Naive thymus-derived CD4-positive, alpha-beta T cell (primary cell): ENCODE measurements around the gene CBX5. TPM values are rescaled to one million over a fixed set of nuclear protein-coding genes. Genes with fewer than 3 reads are reported as not detected.
A peak's percentile ranks its signal among the peaks of the same experiment; 100 is the strongest.

Experiments used
- ATAC-seq: fragments of 150-1000 bp; cut with Tn5 transposase; 2 replicates; pipeline ENCODE4 v1.10.0; 2021; ENCODE audit warnings: mild to moderate bottlenecking, moderate library complexity
- CTCF ChIA-PET: fragments of 350-600 bp; sonication (Branson Sonifier 250); formaldehyde crosslinking; loops from one replicate; lab custom pipeline; 2021; ENCODE audit warnings: antibody characterized with exemption; lab: Charles Lee
- POLR2A ChIA-PET: fragments of 350-600 bp; sonication (Branson Sonifier 250); formaldehyde crosslinking; loops from one replicate; lab custom pipeline; 2021; ENCODE audit warnings: antibody characterized with exemption, inconsistent platforms; lab: Charles Lee
- DNase-seq, 9 donors: peaks; one replicate each; pipeline versions ENCODE4 v3.0.0 to v3.0.0-alpha.2; 2020 to 2022; ENCODE audit warnings: mixed read lengths in 1 of 9
- H3K27ac ChIP-seq: one replicate; pipeline ENCODE4 v1.7.0; 2013; ENCODE audit warnings: mild to moderate bottlenecking, low read depth, low read length, moderate library complexity
- H3K27me3 ChIP-seq, 2 donors: one replicate each; pipeline ENCODE4 v1.7.0; 2013; ENCODE audit warnings: low read length in 2 of 2, mild to moderate bottlenecking in 2 of 2, moderate library complexity in 2 of 2; ENCODE audit not compliant: control insufficient read depth in 2 of 2, insufficient read depth in 2 of 2
- H3K36me3 ChIP-seq, 3 experiments: 1 replicate in 2 of 3; 2 replicates in 1 of 3; pipeline ENCODE4 v1.7.0; 2013; ENCODE audit warnings: low read length in 3 of 3, mild to moderate bottlenecking in 3 of 3, moderate library complexity in 1 of 3; ENCODE audit not compliant: insufficient read depth in 3 of 3, control insufficient read depth in 2 of 3
- H3K4me1 ChIP-seq, 2 donors: one replicate each; pipeline ENCODE4 v1.7.0; 2013; ENCODE audit warnings: low read length in 2 of 2, mild to moderate bottlenecking in 2 of 2, moderate library complexity in 1 of 2; ENCODE audit not compliant: control insufficient read depth in 2 of 2, insufficient read depth in 2 of 2
- H3K4me3 ChIP-seq: 2 replicates; pipeline ENCODE4 v1.7.0; 2013; ENCODE audit warnings: mild to moderate bottlenecking, low read length
- H3K9me3 ChIP-seq, 3 experiments: 1 replicate in 2 of 3; 2 replicates in 1 of 3; pipeline ENCODE4 v1.7.0; 2013; ENCODE audit warnings: low read length in 3 of 3; ENCODE audit not compliant: control insufficient read depth in 2 of 3
- H3K27ac Mint-ChIP-seq, 9 donors: one replicate each; pipeline ENCODE4 v1.8.0; 2020 to 2022; ENCODE audit warnings: mixed read lengths in 9 of 9, mild to moderate bottlenecking in 8 of 9, moderate library complexity in 5 of 9, inconsistent platforms in 2 of 9
- H3K27me3 Mint-ChIP-seq, 5 donors: one replicate each; pipeline ENCODE4 v1.8.0; 2021 to 2022; ENCODE audit warnings: mixed read lengths in 5 of 5, mild to moderate bottlenecking in 1 of 5
- H3K36me3 Mint-ChIP-seq, 5 donors: one replicate each; pipeline ENCODE4 v1.8.0; 2020 to 2022; ENCODE audit warnings: mixed read lengths in 5 of 5, mild to moderate bottlenecking in 3 of 5, inconsistent platforms in 1 of 5
- H3K4me1 Mint-ChIP-seq, 7 donors: one replicate each; pipeline ENCODE4 v1.8.0; 2020 to 2022; ENCODE audit warnings: mixed read lengths in 7 of 7, mild to moderate bottlenecking in 3 of 7, inconsistent platforms in 1 of 7
- H3K4me3 Mint-ChIP-seq, 10 donors: one replicate each; pipeline ENCODE4 v1.8.0; 2020 to 2022; ENCODE audit warnings: mild to moderate bottlenecking in 10 of 10, mixed read lengths in 10 of 10, moderate library complexity in 6 of 10, inconsistent platforms in 2 of 10
- H3K9me3 Mint-ChIP-seq, 11 donors: one replicate each; pipeline ENCODE4 v1.8.0; 2020 to 2022; ENCODE audit warnings: mixed read lengths in 11 of 11, mild to moderate bottlenecking in 4 of 11, inconsistent platforms in 1 of 11, moderate library complexity in 1 of 11
- intact Hi-C, 2 donors: fragments of 100-400 bp; cut with micrococcal nuclease; formaldehyde crosslinking; loops; one replicate each; pipeline ENCODE4 v1.15.1; 2023
- polyA plus RNA-seq, 2 donors: library from polyadenylated mRNA; unstranded; fragments of 300-500 nt; fragmentation: Illumina TruSeq; gene quantifications; one replicate each; pipeline ENCODE4 v1.2.3, GENCODE V29; 2021
- total RNA-seq, 6 experiments: library from RNA in 5 of 6; stranded (reverse) in 5 of 6; gene quantifications; 1 replicate in 5 of 6; 2 replicates in 1 of 6; pipeline ENCODE4 v1.2.3 and lab custom pipeline; 2021 to 2026

The CBX5 gene
- total and polyA plus RNA-seq, 7 experiments from 2014 or later, result 28.2 to 133 (median 51.9) TPM

- H3K9me3 ChIP-seq, result no peaks in the 10 kb centered on the region
- peaks cover 0 to under 1% (median 0%) of the 10 kb centered on the region in 5 donors for H3K36me3 Mint-ChIP-seq
- H3K36me3 ChIP-seq, result no peaks in the 10 kb centered on the region
- peaks cover 0 to 6% (median 2%) of the 10 kb centered on the region in 7 donors for H3K4me1 Mint-ChIP-seq
- POLR2A ChIA-PET, result no interaction called here
- H3K27ac Mint-ChIP-seq, result no peak overlapping the region
- peaks cover 6 to 14% of the 10 kb centered on the region in 2 donors for H3K27me3 ChIP-seq
- CTCF ChIA-PET, result interaction anchor here (1.9 to 6.3 kb wide), 2 partner anchors 11 to 198 kb away, joined by 13 to 71 read pairs; partner anchors contain the start of gene HOXC8
- no peak for ATAC-seq
- H3K4me3 ChIP-seq, result no peak overlapping the region
- no peak overlapping the region for H3K27ac ChIP-seq
- H3K4me3 Mint-ChIP-seq, result no peak overlapping the region
- intact Hi-C loops, result no loop called here
- H3K9me3 Mint-ChIP-seq, result no peaks in the 10 kb centered on the region
- H3K27me3 Mint-ChIP-seq, result peaks cover 50 to 69% (median 53%) of the 10 kb centered on the region in 5 donors
- H3K4me1 ChIP-seq, result no peaks in the 10 kb centered on the region
- DNase-seq, result no peak
Observed at GRCh38 chr12:54204316-54204715, 75.6 kb downstream of the CBX5 start.

DNA sequence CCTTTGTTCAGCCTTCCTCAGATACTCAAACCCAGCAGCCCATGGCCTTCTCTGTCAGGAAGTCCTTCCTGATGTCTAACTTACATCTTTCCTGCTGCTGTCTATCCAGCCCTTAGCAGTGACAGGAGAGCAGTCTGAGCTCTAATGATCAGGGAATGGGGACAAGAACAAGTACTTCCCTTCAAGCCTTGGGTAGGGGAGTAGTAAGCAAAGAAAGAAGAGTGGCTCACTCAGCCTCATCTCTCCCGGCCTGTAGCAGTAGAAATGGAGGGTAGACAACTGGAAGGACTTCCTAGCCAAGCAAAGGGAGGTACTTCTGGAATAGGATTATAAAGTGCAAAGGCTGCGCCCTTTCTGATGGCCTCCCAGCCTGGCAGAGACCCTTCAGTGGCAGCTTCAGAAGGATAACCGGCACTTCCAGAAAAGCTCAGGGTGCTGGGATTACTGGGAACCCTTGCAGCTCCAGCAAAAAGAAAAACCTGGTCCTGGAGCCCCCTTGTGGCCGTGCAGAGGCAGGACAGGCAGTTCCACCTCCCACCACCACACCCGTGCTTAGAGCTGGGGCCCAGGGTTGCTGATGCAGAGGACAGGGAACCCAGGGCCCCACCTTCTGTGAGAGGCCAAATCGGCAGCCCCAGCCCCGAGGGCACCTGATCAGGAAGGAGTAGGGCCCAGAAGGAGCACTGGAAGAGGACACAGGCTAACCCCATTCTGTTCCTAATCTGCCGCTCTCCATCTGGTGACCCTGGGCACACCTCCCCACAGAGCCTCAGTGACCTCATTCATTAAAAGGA is 78.7 kb downstream of the CBX5 start:
- POLR2A ChIA-PET, result interaction anchor here (0.7 to 0.9 kb wide), 3 partner anchors 10 to 184 kb away, joined by 3 to 4 read pairs (median 3); no protein-coding TSS in a partner anchor
- no peak overlapping the region for H3K27ac Mint-ChIP-seq
- peak; percentile 94 for ATAC-seq

GRCh38 chr12:54200412-54200811 is 79.5 kb downstream of the CBX5 start:
- H3K27ac ChIP-seq, result no peak overlapping the region
- DNase-seq, result no peak
- H3K4me1 ChIP-seq, result no peaks in the 10 kb centered on the region
- Mint-ChIP-seq H3K36me3 (peaks cover 0 to 4% (median 0%) of the 10 kb centered on the region in 5 donors), H3K4me3 (no peak overlapping the region), H3K27me3 (peaks cover 71 to 81% (median 77%) of the 10 kb centered on the region in 5 donors), H3K4me1 (peaks cover 0 to 6% (median 0%) of the 10 kb centered on the region in 7 donors), H3K9me3 (no peaks in the 10 kb centered on the region), H3K27ac (no peak overlapping the region)
- ATAC-seq, result no peak
- peaks cover 6 to 16% of the 10 kb centered on the region in 2 donors for H3K27me3 ChIP-seq
- no peaks in the 10 kb centered on the region for H3K36me3 ChIP-seq
- intact Hi-C loops, result loop anchor here in 1 of 2 donors (2.0 kb wide), 1 partner anchor 168 kb away; the partner anchor contains the start of gene HOXC5
- ChIA-PET POLR2A (no interaction called here), CTCF (interaction anchor here (1.0 to 3.3 kb wide), 9 partner anchors 9 to 194 kb away, joined by 3 to 37 read pairs (median 6); partner anchors contain the start of genes HOXC5 and HOXC8)
- no peak overlapping the region for H3K4me3 ChIP-seq
- H3K9me3 ChIP-seq, result no peaks in the 10 kb centered on the region

More for the DNA sequence above, 78.7 kb downstream of the CBX5 start:
- DNase-seq, result peak; percentile 45 to 70 (median 59)
- Histone ChIP-seq H3K4me1 (no peaks in the 10 kb centered on the region), H3K36me3 (no peaks in the 10 kb centered on the region), H3K27ac (no peak overlapping the region), H3K4me3 (no peak overlapping the region), H3K27me3 (peaks cover 6 to 16% of the 10 kb centered on the region in 2 donors), H3K9me3 (no peaks in the 10 kb centered on the region)
- intact Hi-C loops, result loop anchor here (1.0 to 2.0 kb wide), 5 partner anchors 10 to 195 kb away; partner anchors contain the start of gene HOXC5 (in 1 of the 2)
- CTCF ChIA-PET, result interaction anchor here (0.7 to 3.3 kb wide), 18 partner anchors 9 to 1122 kb away, joined by 3 to 37 read pairs (median 4); partner anchors contain the start of genes HOXC5, HOXC8 and SPRYD3
- peaks cover 0 to 4% (median 0%) of the 10 kb centered on the region in 5 donors for H3K36me3 Mint-ChIP-seq
- no peaks in the 10 kb centered on the region for H3K9me3 Mint-ChIP-seq
- H3K4me3 Mint-ChIP-seq, result no peak overlapping the region
- H3K27me3 Mint-ChIP-seq, result peaks cover 70 to 81% (median 73%) of the 10 kb centered on the region in 5 donors
- H3K4me1 Mint-ChIP-seq, result no peaks in the 10 kb centered on the region

DNA sequence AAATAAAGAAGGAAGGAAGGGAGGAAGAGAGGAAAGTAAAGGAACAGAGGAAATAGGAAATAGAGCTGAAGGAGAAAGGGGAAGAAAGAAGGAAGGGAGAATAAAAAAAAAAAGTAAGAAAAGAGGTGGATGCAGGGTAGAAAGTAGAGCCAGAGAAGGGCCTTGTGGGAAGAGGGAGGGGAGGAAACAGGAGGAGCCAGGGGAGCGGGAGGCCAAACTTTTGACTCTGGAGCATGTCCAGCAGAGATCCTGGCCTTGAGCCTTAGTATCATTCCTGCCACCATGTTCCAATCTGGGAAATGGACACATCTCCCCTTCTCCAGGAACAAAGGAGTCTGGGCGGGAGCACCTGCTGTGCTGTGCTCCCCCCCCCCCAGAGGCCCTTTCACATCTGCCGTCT is 80.0 kb downstream of the CBX5 start:
- Histone ChIP-seq H3K9me3 (no peaks in the 10 kb centered on the region), H3K27me3 (peaks cover 6 to 16% of the 10 kb centered on the region in 2 donors), H3K4me1 (no peaks in the 10 kb centered on the region), H3K36me3 (no peaks in the 10 kb centered on the region), H3K4me3 (no peak overlapping the region), H3K27ac (no peak overlapping the region)
- Mint-ChIP-seq H3K27me3 (peaks cover 74 to 82% (median 81%) of the 10 kb centered on the region in 5 donors), H3K4me1 (peaks cover 0 to 6% (median 0%) of the 10 kb centered on the region in 7 donors), H3K27ac (no peak overlapping the region), H3K9me3 (no peaks in the 10 kb centered on the region), H3K4me3 (no peak overlapping the region), H3K36me3 (peaks cover 0 to 4% (median 0%) of the 10 kb centered on the region in 5 donors)
- intact Hi-C loops, result loop anchor here in 1 of 2 donors (2.0 kb wide), 1 partner anchor 167 kb away; the partner anchor contains the start of gene HOXC5
- CTCF ChIA-PET, result interaction anchor here (2.8 to 3.3 kb wide), 2 partner anchors 162 to 167 kb away, joined by 6 to 12 read pairs; partner anchors contain the start of gene HOXC5
- DNase-seq (no peak), ATAC-seq (no peak)
- POLR2A ChIA-PET, result no interaction called here

DNA sequence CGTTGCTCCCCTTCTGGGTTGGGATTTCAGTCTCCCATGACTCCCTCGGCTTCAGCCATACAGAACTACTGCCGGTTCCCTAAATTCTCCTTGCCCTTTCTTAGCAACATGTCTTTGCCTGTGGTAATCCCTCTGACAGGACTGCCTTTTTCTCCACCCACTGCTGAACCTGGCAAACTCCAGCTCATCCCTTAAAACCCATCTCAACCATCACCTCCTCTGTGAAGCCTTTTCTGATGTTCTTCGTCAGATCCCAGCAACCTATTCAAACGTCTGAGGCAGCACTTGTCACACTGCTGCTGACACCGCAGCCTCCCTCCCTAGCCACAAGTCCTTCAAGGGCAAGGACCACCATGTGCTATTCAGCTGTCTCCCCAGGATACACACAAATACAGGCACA is 80.9 kb downstream of the CBX5 start:
- H3K27me3 Mint-ChIP-seq, result peaks cover 74 to 86% (median 80%) of the 10 kb centered on the region in 5 donors
- peaks cover 0 to 4% (median 0%) of the 10 kb centered on the region in 5 donors for H3K36me3 Mint-ChIP-seq
- H3K27ac Mint-ChIP-seq, result peak overlapping the region in 1 of 9 donors; percentile 29
- no peak overlapping the region for H3K4me3 ChIP-seq
- no peaks in the 10 kb centered on the region for H3K36me3 ChIP-seq
- ChIA-PET CTCF (interaction anchor here (1.1 to 3.3 kb wide), 4 partner anchors 9 to 193 kb away, joined by 3 to 12 read pairs (median 6); partner anchors contain the start of gene HOXC5), POLR2A (no interaction called here)
- peaks cover 6 to 16% of the 10 kb centered on the region in 2 donors for H3K27me3 ChIP-seq
- no peaks in the 10 kb centered on the region for H3K4me1 ChIP-seq
- ATAC-seq (no peak), DNase-seq (no peak)
- H3K27ac ChIP-seq, result no peak overlapping the region
- peaks cover 0 to under 1% (median 0%) of the 10 kb centered on the region in 11 donors for H3K9me3 Mint-ChIP-seq
- H3K9me3 ChIP-seq, result no peaks in the 10 kb centered on the region
- intact Hi-C loops, result no loop called here
- H3K4me3 Mint-ChIP-seq, result no peak overlapping the region
- peaks cover 0 to 6% (median 0%) of the 10 kb centered on the region in 7 donors for H3K4me1 Mint-ChIP-seq

DNA sequence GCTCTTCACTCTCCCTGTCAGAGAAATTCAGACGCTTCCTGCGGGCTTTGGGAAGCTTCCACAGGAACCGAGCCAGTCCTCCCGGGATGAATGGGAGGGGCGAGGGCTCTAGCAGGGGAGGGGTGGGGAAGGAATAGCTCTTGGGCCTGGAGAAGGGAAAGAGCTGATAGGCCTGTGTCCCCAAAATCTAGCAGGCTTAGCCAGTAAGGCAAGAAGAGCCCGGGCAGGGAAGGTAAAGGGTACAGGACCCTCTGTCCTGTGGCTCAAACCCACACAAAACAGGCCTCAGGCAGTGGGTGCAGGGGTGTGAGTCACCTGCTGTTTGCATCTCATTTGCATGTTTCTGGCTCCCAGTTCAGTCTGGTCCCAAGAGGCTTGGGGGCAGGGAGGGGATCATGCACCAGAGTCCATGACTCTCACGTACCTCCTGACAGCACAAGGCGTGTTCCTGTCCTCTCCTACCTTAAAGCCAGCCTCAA is 82.5 kb downstream of the CBX5 start:
- DNase-seq (no peak), ATAC-seq (no peak)
- no peak overlapping the region for H3K4me3 Mint-ChIP-seq
- H3K27ac Mint-ChIP-seq, result no peak overlapping the region
- Histone ChIP-seq H3K36me3 (no peaks in the 10 kb centered on the region), H3K27ac (no peak overlapping the region), H3K9me3 (no peaks in the 10 kb centered on the region), H3K27me3 (peaks cover 6 to 18% of the 10 kb centered on the region in 2 donors), H3K4me3 (no peak overlapping the region), H3K4me1 (no peaks in the 10 kb centered on the region)
- peaks cover 0 to 4% (median 0%) of the 10 kb centered on the region in 5 donors for H3K36me3 Mint-ChIP-seq
- H3K27me3 Mint-ChIP-seq, result peaks cover 80 to 88% (median 83%) of the 10 kb centered on the region in 5 donors
- intact Hi-C loops, result no loop called here
- CTCF ChIA-PET, result interaction anchor here (0.7 to 1.0 kb wide), 2 partner anchors 10 to 146 kb away, joined by 3 to 6 read pairs; no protein-coding TSS in a partner anchor
- peaks cover 0 to 6% (median 0%) of the 10 kb centered on the region in 7 donors for H3K4me1 Mint-ChIP-seq
- H3K9me3 Mint-ChIP-seq, result peaks cover 0 to 2% (median 0%) of the 10 kb centered on the region in 11 donors
- POLR2A ChIA-PET, result no interaction called here
